Upper lobe of right lung (tissue), 1 donor: ENCODE results near the gene CPNE9. TPM values are rescaled to one million over a fixed set of nuclear protein-coding genes. Genes with fewer than 3 reads are reported as not detected.
"Not testable (repeated sequence)": the region's sequence is repeated elsewhere in the genome, so short reads cannot be mapped to it uniquely, and the experiment has no call there.

Experiments
- ATAC-seq: fragments of 200-7000 bp; cut with Tn5 transposase; one replicate; pipeline ENCODE4 v1.9.1; 2020; ENCODE audit warnings: mild to moderate bottlenecking, moderate library complexity
- DNase-seq: peaks from one replicate; pipeline ENCODE4 v3.0.0-alpha.2; 2020
- H3K27ac ChIP-seq: fragments of 200-600 bp; one replicate; pipeline ENCODE4 v1.8.0; 2022
- H3K27me3 ChIP-seq: fragments of 200-600 bp; one replicate; pipeline ENCODE4 v1.8.0; 2022; ENCODE audit warnings: mild to moderate bottlenecking
- H3K36me3 ChIP-seq: fragments of 200-600 bp; one replicate; pipeline ENCODE4 v1.8.0; 2022
- H3K4me1 ChIP-seq: fragments of 200-600 bp; one replicate; pipeline ENCODE4 v1.8.0; 2022
- H3K4me3 ChIP-seq: fragments of 200-600 bp; one replicate; pipeline ENCODE4 v1.8.0; 2022; ENCODE audit warnings: mild to moderate bottlenecking
- H3K9me3 ChIP-seq: fragments of 200-600 bp; one replicate; pipeline ENCODE4 v1.8.0; 2022
- intact Hi-C: fragments of 100-400 bp; cut with DNase I; formaldehyde crosslinking; loops from one replicate; pipeline ENCODE4 v1.11.0; 2022
- total RNA-seq: library from RNA; stranded (reverse); fragmentation: NEBNext Ultra II Directional; extraction: Animal tissue kit (Norgen Biotek cat#: 25700); gene quantifications from one replicate; pipeline ENCODE4 v1.2.1, GENCODE V29; 2021
- TF ChIP-seq, protein P1 (sequence below): fragments of 200-600 bp; IDR thresholded peaks from one replicate; pipeline ENCODE4 v1.8.0; 2022; ENCODE audit warnings: antibody characterized with exemption
- donor health status: DM: no; HTN: yes; CAD: no; lungs with severe emphysema.

The CPNE9 gene
- total RNA-seq, 1 donor from 2014 or later, result 0.90 TPM

DNA sequence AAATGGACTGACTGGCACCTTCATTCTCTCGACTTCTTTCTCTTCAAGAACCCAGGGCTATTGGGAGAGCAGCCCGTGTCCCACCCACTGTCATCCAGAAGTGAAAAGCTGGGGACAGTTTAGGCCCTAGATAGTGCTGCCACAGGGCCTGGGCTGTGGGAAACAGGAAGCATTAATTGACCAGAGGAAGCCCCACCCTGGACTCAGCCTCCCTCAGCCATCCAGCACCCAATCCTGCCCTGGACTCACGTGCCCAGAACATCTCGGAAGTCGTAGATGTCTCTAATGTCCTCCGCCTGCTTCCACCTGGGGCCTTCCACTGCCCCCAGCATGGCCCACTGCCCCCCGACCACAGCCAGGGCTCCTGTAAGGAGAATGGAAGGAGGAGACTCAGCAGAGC is 63.8 kb downstream of the CPNE9 start:
- H3K4me3 ChIP-seq, result no peak overlapping the region
- no peaks in the 10 kb centered on the region for H3K9me3 ChIP-seq
- H3K27ac ChIP-seq, result peak overlapping the region; percentile 15
- no peaks in the 10 kb centered on the region for H3K27me3 ChIP-seq
- peaks cover 25% of the 10 kb centered on the region for H3K4me1 ChIP-seq
- DNase-seq (no peak), ATAC-seq (peak; percentile 56)
- TF ChIP-seq, protein P1, sequence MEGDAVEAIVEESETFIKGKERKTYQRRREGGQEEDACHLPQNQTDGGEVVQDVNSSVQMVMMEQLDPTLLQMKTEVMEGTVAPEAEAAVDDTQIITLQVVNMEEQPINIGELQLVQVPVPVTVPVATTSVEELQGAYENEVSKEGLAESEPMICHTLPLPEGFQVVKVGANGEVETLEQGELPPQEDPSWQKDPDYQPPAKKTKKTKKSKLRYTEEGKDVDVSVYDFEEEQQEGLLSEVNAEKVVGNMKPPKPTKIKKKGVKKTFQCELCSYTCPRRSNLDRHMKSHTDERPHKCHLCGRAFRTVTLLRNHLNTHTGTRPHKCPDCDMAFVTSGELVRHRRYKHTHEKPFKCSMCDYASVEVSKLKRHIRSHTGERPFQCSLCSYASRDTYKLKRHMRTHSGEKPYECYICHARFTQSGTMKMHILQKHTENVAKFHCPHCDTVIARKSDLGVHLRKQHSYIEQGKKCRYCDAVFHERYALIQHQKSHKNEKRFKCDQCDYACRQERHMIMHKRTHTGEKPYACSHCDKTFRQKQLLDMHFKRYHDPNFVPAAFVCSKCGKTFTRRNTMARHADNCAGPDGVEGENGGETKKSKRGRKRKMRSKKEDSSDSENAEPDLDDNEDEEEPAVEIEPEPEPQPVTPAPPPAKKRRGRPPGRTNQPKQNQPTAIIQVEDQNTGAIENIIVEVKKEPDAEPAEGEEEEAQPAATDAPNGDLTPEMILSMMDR, result no peak
- intact Hi-C loops, result no loop called here
- H3K36me3 ChIP-seq, result peaks cover 20% of the 10 kb centered on the region

DNA sequence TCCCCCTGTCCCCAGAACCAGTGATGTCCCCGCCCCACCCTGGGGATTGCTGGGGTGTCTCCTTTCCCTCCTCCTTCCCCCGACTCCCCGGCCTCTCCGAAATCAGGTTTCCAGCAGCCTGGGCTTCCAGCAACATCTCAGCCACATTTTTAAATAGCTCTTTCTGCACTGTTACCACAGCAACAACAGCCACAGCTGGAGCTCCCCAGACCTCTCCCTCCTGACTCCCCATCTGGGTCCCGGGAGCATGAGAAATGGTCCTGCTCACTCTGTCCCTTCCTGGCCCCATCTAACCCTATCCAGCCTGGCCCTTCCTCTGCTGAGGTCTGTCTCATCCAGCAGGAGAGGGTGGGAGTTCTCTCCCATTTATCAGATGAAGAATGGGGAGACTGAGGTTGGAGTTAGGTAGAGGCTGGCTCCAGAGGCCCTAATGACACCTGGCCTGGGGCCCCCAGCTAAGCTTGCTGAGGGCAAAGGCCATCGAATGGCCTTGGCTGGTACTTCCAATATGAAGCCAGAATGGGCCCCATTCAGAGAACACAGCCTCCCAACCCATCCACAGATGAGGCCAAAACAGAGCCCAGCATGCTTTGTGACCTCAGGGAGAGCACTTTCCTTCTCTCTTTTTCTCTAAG is 64.6 kb downstream of the CPNE9 start:
- Histone ChIP-seq H3K36me3 (peaks cover 20% of the 10 kb centered on the region), H3K9me3 (no peaks in the 10 kb centered on the region), H3K4me1 (peaks cover 25% of the 10 kb centered on the region), H3K4me3 (no peak overlapping the region), H3K27ac (peak overlapping the region; percentile 36), H3K27me3 (no peaks in the 10 kb centered on the region)
- ATAC-seq (no peak), DNase-seq (no peak)
- intact Hi-C loops, result no loop called here
- TF ChIP-seq, protein P1, result no peak

DNA sequence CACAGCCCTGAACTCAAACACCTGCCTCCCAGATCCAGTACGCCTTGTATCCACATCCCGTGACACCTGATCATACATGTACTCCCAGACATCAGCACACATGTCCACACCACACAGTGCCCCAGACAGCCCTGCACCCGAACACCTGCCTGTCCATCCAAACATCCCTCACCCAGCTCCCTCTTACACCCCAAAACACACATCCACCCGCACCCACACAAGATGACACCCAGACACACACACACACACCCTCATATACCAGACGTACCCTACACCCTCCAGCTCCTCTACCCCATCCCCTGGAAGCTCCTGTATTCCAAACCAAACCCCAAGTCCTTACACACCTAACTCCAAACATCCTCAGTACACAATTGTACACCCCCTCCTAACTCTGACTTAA is 65.4 kb downstream of the CPNE9 start:
- no peak for DNase-seq
- H3K9me3 ChIP-seq, result no peaks in the 10 kb centered on the region
- peaks cover 25% of the 10 kb centered on the region for H3K4me1 ChIP-seq
- intact Hi-C loops, result no loop called here
- TF ChIP-seq, protein P1, result no peak
- peaks cover 17% of the 10 kb centered on the region for H3K36me3 ChIP-seq
- peak overlapping the region; percentile 65 for H3K27ac ChIP-seq
- H3K4me3 ChIP-seq, result peak overlapping the region; percentile 71
- no peaks in the 10 kb centered on the region for H3K27me3 ChIP-seq
- ATAC-seq, result no peak

DNA sequence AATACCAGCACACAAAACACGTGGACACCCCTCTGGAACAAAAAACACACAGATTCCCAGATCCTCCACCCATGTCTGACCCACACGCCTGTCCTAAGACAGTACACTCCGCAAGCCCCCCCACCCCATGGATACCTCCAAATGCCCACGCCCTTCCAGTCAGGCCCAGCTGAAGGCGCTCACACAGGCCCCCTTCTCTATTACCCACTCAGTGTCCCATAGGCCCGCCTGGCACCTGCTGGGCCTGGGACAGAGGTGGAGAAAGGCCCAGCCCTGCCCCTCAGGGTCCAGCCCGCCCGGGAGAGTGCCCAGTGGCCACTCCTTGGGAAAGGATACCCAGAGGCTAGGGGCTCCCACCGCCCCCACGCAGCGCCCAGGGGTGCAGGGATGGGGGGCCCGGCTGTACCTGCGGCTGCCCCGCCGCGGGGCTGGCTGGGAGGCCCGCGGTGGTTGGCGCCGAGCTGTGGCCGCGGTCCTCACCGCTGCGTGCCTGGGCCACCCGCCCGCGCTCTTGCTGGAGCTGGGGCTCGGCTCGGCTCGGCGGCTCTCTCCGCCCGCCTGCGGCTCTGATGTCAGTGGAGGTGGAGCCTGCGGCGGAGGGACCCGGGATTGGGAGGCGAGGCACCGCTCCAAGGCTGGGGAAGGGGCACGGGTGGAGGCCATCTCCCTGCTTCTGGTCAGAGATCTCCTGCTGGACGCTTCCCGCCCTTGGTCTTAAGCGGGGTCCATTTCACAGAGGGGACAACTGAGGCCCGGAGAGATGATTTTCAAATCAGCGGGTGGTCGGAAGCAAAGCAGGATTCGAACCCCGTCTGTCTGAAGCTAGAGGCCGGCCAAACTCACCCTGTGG is 66.0 kb downstream of the CPNE9 start, which contains the start of gene CAMK1:
Gene CAMK1 (minus strand): TSS at position 522 of the 850 bp plus-strand sequence. CDS start 2,198 bp downstream, outside the sequence.
- H3K27me3 ChIP-seq, result no peaks in the 10 kb centered on the region
- TF ChIP-seq, protein P1, result no peak
- peaks cover 25% of the 10 kb centered on the region for H3K4me1 ChIP-seq
- peak; percentile 91 for DNase-seq
- H3K4me3 ChIP-seq, result peak within 1 kb of the TSS; percentile 71
- peaks cover 14% of the 10 kb centered on the region for H3K36me3 ChIP-seq
- H3K9me3 ChIP-seq, result no peaks in the 10 kb centered on the region
- peak within 1 kb of the TSS; percentile 65 for H3K27ac ChIP-seq
- ATAC-seq, result peak; percentile 95
- intact Hi-C loops, result no loop called here

DNA sequence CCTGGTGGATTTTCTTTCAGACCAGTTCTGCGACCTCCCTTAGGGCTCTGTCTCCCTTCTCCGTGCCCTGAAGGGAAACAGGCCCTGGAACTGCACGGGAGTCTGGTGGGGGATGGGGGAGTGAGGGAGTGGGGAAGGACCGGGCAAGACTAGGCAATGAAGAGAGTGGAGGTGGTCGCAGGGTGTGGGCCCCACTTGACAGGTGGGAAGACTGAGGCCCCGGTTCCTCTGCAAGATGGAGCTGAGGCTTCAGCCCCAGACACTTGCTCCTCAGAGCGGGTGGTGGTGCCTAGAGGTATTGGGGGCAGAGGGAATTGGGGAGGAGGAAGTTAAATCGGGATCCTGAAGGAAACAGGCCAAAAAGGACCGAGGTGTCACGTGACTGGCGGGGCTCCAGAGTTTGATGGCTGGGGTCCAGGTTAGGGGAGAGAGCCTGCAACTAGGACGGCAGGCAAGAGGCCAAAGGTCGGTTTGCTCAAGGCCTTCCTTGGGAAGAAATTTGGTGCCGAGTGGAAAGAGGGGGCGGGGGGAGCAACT is 66.7 kb downstream of the CPNE9 start:
- peaks cover 10% of the 10 kb centered on the region for H3K36me3 ChIP-seq
- H3K4me3 ChIP-seq, result peak overlapping the region; percentile 71
- peak overlapping the region; percentile 65 for H3K27ac ChIP-seq
- DNase-seq, result peak; percentile 88
- intact Hi-C loops, result no loop called here
- TF ChIP-seq, protein P1, result no peak
- peaks cover 25% of the 10 kb centered on the region for H3K4me1 ChIP-seq
- H3K9me3 ChIP-seq, result no peaks in the 10 kb centered on the region
- ATAC-seq, result peak; percentile 12
- H3K27me3 ChIP-seq, result no peaks in the 10 kb centered on the region

DNA sequence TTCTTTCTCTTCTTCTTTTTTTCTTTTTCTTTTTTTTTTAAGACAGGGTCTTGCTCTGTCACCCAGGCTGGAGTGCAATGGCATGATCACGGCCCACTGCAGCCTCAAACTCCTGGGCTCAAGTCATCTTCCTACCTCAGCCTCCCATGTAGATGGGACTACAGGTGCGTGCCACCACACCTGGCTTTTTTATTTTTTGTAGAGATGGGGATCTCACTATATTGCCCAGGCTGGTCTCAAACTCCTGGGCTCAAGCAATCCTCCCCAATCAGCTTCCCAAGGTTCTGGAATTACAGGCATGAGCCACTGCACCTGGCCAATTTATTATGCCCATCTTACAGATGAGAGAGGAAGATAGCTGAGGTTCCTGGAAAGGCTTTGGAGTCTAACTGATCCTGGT is 67.4 kb downstream of the CPNE9 start:
- not testable (repeated sequence) for ATAC-seq

More for the DNA sequence above, 67.4 kb downstream of the CPNE9 start:
- H3K9me3 ChIP-seq, H3K27me3 ChIP-seq, DNase-seq, H3K27ac ChIP-seq, H3K4me3 ChIP-seq, H3K36me3 ChIP-seq, intact Hi-C loops: not testable (repeated sequence)
- H3K4me1 ChIP-seq, result peaks cover 25% of the 10 kb centered on the region
